Measurements from ENCODE around the gene MBD5.

MBD5 gene

GRCh38 chr2:148555622-148556294, 534.9 kb downstream of the MBD5 start:
- Histone ChIP-seq H3K27ac (ENCODE audit: low read length) (no peak overlapping the region), H3K9me3 (ENCODE audit: control insufficient read depth in 2 of 2, low read length in 2 of 2) (peaks cover 0 to 3% of the 10 kb centered on the region in 2 donors), H3K36me3 (ENCODE audit: control insufficient read depth in 2 of 2, insufficient read depth in 2 of 2, low read length in 2 of 2) (no peaks in the 10 kb centered on the region), H3K4me3 (ENCODE audit: low read length in 2 of 2) (no peak overlapping the region), H3K9ac (ENCODE audit: low read length in 2 of 2) (no peak overlapping the region), H3K27me3 (ENCODE audit: control insufficient read depth in 1 of 2, insufficient read depth in 2 of 2, low read length in 2 of 2) (peaks cover 0 to 2% of the 10 kb centered on the region in 2 donors), H3K4me1 (ENCODE audit: control insufficient read depth, insufficient read depth, low read length) (no peaks in the 10 kb centered on the region)

DNA sequence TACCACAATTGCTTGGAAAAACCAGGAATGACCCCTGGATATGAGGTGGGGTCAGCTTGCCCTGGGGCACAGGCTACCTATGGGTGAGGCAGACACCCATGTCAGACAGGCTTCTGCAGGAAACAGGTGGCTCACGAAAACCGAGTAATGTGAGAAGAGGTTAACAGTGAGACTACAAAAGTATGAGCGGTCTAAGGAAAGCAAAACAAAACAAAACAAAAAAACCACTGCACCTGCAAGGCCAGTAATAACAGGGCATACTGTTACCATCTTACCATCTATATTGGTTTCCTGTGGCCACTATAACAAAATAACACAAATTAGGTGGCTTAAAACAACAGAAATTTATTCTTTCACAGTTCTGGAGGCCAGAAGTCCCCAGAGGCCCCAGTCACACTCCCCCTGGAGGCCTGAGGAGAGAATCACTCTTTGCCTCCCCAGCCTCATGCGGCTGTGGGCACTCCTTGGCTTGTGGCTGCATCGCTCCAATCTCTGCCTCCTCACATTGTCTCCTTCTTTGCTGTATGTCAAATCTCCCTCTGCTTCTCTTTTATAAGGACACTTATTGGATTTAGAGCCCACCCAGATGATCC, 537.0 kb downstream of the MBD5 start:
- no peak overlapping the region for H3K9ac ChIP-seq (ENCODE audit: low read length in 2 of 2)
- no peak overlapping the region for H3K27ac ChIP-seq (ENCODE audit: low read length)
- H3K9me3 ChIP-seq (ENCODE audit: control insufficient read depth in 2 of 2, low read length in 2 of 2) = peaks cover 0 to 3% of the 10 kb centered on the region in 2 donors
- no peaks in the 10 kb centered on the region for H3K36me3 ChIP-seq (ENCODE audit: control insufficient read depth in 2 of 2, insufficient read depth in 2 of 2, low read length in 2 of 2)
- H3K4me3 ChIP-seq (ENCODE audit: low read length in 2 of 2) = no peak overlapping the region
- H3K4me1 ChIP-seq (ENCODE audit: control insufficient read depth, insufficient read depth, low read length) = no peaks in the 10 kb centered on the region
- H3K27me3 ChIP-seq (ENCODE audit: control insufficient read depth in 1 of 2, insufficient read depth in 2 of 2, low read length in 2 of 2) = peaks cover 0 to 2% of the 10 kb centered on the region in 2 donors

DNA sequence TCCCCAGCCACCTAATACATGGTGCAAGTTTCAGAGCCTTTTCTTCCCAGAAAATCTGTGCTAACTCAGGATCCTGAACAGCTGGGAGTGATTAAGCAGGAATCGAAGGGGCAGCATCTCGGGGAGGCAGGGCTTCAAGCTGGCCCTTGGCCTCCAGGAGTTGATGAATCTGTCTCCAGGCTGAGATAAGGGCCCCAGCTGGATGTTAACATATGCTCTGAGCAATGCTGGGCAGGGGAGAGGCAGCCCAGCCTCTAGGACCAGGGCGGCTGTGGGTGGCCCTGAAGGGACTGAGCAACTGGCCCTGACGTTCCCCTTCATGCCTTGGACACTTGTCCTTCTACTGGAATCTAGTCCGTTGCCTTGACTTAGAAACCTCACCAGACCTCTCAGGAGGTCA, 539.6 kb downstream of the MBD5 start:
- Histone ChIP-seq H3K9me3 (ENCODE audit: control insufficient read depth in 2 of 2, low read length in 2 of 2) (peaks cover 0 to 3% of the 10 kb centered on the region in 2 donors), H3K27me3 (ENCODE audit: control insufficient read depth in 1 of 2, insufficient read depth in 2 of 2, low read length in 2 of 2) (peaks cover 0 to 2% of the 10 kb centered on the region in 2 donors), H3K4me3 (ENCODE audit: low read length in 2 of 2) (no peak overlapping the region), H3K27ac (ENCODE audit: low read length) (no peak overlapping the region), H3K36me3 (ENCODE audit: control insufficient read depth in 2 of 2, insufficient read depth in 2 of 2, low read length in 2 of 2) (no peaks in the 10 kb centered on the region), H3K4me1 (ENCODE audit: control insufficient read depth, insufficient read depth, low read length) (no peaks in the 10 kb centered on the region), H3K9ac (ENCODE audit: low read length in 2 of 2) (no peak overlapping the region)

GRCh38 chr2:148561389-148561788, 540.5 kb downstream of the MBD5 start:
- no peaks in the 10 kb centered on the region for H3K36me3 ChIP-seq (ENCODE audit: control insufficient read depth in 2 of 2, insufficient read depth in 2 of 2, low read length in 2 of 2)
- H3K27ac ChIP-seq (ENCODE audit: low read length) = no peak overlapping the region
- no peak overlapping the region for H3K9ac ChIP-seq (ENCODE audit: low read length in 2 of 2)
- H3K4me3 ChIP-seq (ENCODE audit: low read length in 2 of 2) = no peak overlapping the region
- H3K4me1 ChIP-seq (ENCODE audit: control insufficient read depth, insufficient read depth, low read length) = no peaks in the 10 kb centered on the region
- peaks cover 0 to 2% of the 10 kb centered on the region in 2 donors for H3K27me3 ChIP-seq (ENCODE audit: control insufficient read depth in 1 of 2, insufficient read depth in 2 of 2, low read length in 2 of 2)
- peaks cover 0 to 3% of the 10 kb centered on the region in 2 donors for H3K9me3 ChIP-seq (ENCODE audit: control insufficient read depth in 2 of 2, low read length in 2 of 2)

DNA sequence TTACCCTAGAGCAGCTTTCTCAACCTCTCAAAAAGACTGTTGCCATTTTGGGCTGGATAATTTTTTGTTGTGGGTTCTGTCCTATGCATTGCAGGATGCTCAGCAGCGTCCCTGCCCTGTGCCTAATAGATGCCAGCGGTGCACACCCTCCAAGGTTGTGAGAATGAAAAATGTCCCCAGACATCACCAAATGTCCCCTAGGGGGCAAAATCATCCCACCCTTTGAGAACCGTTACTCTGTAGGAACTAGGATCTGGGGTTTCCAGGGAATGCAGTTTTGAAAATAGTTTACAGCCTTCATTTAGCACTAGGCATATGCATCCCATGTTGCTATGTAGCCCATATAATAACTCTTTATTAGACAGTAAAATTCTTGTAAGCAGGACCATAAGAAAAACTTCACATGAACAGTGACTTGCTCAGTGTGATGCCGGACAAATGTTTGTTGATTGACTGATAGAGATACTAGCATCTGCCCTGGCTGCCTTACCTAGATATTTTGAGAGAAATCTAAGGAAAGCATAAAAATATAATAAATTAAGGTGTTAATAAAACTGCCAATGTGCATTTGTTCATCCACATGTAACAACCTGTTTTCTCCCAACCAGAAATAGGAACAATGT, 544.5 kb downstream of the MBD5 start:
- no peaks in the 10 kb centered on the region for H3K9me3 ChIP-seq (ENCODE audit: control insufficient read depth in 2 of 2, low read length in 2 of 2)
- H3K27me3 ChIP-seq (ENCODE audit: control insufficient read depth in 1 of 2, insufficient read depth in 2 of 2, low read length in 2 of 2) = peaks cover 0 to 2% of the 10 kb centered on the region in 2 donors
- no peaks in the 10 kb centered on the region for H3K36me3 ChIP-seq (ENCODE audit: control insufficient read depth in 2 of 2, insufficient read depth in 2 of 2, low read length in 2 of 2)
- no peak overlapping the region for H3K4me3 ChIP-seq (ENCODE audit: low read length in 2 of 2)
- no peak overlapping the region for H3K9ac ChIP-seq (ENCODE audit: low read length in 2 of 2)
- no peak overlapping the region for H3K27ac ChIP-seq (ENCODE audit: low read length)
- H3K4me1 ChIP-seq (ENCODE audit: control insufficient read depth, insufficient read depth, low read length) = no peaks in the 10 kb centered on the region
